ENCODE measurements around the gene TAMALIN.

- TF ChIP-seq EZH2 (optimal IDR thresholded peaks at IDR 0.05; ENCODE audit: low read depth, low read length) (no peak), EZH2phosphoT487 (IDR thresholded peaks at IDR 0.05; ENCODE audit: low read length) (no peak)
Observed at GRCh38 chr12:52062167-52063081, 55.7 kb downstream of the TAMALIN start.

Measured in MM.1S (cell line).